GM06990 (cell line): ENCODE data around the gene DNAAF1.

Experiments used
- DNase-seq: peaks from one replicate; pipeline ENCODE4 v3.0.0-alpha.2; 2011; ENCODE audit not compliant: insufficient read length; ENCODE audit errors: extremely low read depth
- H3K27me3 ChIP-seq: replicated peaks from 2 replicates; pipeline ENCODE4 v1.6.0; 2011; ENCODE audit warnings: low read length; ENCODE audit not compliant: control insufficient read depth, insufficient read depth
- H3K36me3 ChIP-seq: 2 replicates; pipeline ENCODE4 v1.5.1; 2011; ENCODE audit warnings: low read length; ENCODE audit not compliant: control insufficient read depth, insufficient read depth
- H3K4me3 ChIP-seq: replicated peaks from 2 replicates; pipeline ENCODE4 v1.5.1; 2011; ENCODE audit warnings: low read depth, mild to moderate bottlenecking, control low read depth, low read length
- CTCF ChIP-seq: IDR thresholded peaks from 2 replicates; pipeline ENCODE4 v1.5.1; 2011; ENCODE audit warnings: low read length, control low read depth, mild to moderate bottlenecking, inconsistent platforms; ENCODE audit not compliant: insufficient read depth, poor library complexity, severe bottlenecking

The DNAAF1 gene

GRCh38 chr16:84207251-84207650 lies 62.1 kb downstream of the DNAAF1 start:
- TF ChIP-seq CTCF: no peak
- DNase-seq: no peak

GRCh38 chr16:84207879-84208278 lies 62.8 kb downstream of the DNAAF1 start:
- Histone ChIP-seq H3K4me3 (no peak overlapping the region), H3K27me3 (no peaks in the 10 kb centered on the region), H3K36me3 (no peaks in the 10 kb centered on the region)
- TF ChIP-seq CTCF: no peak
- DNase-seq: no peak

More at GRCh38 chr16:84207251-84207650, 62.1 kb downstream of the DNAAF1 start:
- H3K4me3 ChIP-seq: no peak overlapping the region
- H3K27me3 ChIP-seq: no peaks in the 10 kb centered on the region
- no peaks in the 10 kb centered on the region for H3K36me3 ChIP-seq

GRCh38 chr16:84209989-84210388 lies 64.9 kb downstream of the DNAAF1 start:
- no peak overlapping the region for H3K4me3 ChIP-seq
- no peaks in the 10 kb centered on the region for H3K27me3 ChIP-seq
- H3K36me3 ChIP-seq: no peaks in the 10 kb centered on the region
- no peak for TF ChIP-seq CTCF
- no peak for DNase-seq

GRCh38 chr16:84212154-84212553 lies 67.0 kb downstream of the DNAAF1 start:
- TF ChIP-seq CTCF: no peak
- H3K36me3 ChIP-seq: no peaks in the 10 kb centered on the region
- no peak for DNase-seq
- H3K4me3 ChIP-seq: no peak overlapping the region
- H3K27me3 ChIP-seq: no peaks in the 10 kb centered on the region

- Histone ChIP-seq H3K27me3 (no peaks in the 10 kb centered on the region), H3K36me3 (no peaks in the 10 kb centered on the region), H3K4me3 (no peak overlapping the region)
- TF ChIP-seq CTCF: no peak
- no peak for DNase-seq
Measured at GRCh38 chr16:84212631-84213030, 67.5 kb downstream of the DNAAF1 start.

- DNase-seq: no peak
- Histone ChIP-seq H3K4me3 (no peak overlapping the region), H3K36me3 (no peaks in the 10 kb centered on the region), H3K27me3 (no peaks in the 10 kb centered on the region)
- TF ChIP-seq CTCF: no peak
Measured at GRCh38 chr16:84214451-84215066, 69.5 kb downstream of the DNAAF1 start.
